GM10266 (cell line): ENCODE results near the gene CNKSR3.

Experiments
- DNase-seq: peaks from one replicate; pipeline ENCODE4 v3.0.0; 2012; ENCODE audit errors: extremely low spot score
- TF ChIP-seq, protein P1 (sequence below): IDR thresholded peaks from 2 replicates; pipeline ENCODE4 v1.5.1; 2012; ENCODE audit warnings: mild to moderate bottlenecking, low read depth; ENCODE audit not compliant: control insufficient read depth, insufficient read depth; ENCODE audit errors: missing control alignments

CNKSR3 gene

DNA sequence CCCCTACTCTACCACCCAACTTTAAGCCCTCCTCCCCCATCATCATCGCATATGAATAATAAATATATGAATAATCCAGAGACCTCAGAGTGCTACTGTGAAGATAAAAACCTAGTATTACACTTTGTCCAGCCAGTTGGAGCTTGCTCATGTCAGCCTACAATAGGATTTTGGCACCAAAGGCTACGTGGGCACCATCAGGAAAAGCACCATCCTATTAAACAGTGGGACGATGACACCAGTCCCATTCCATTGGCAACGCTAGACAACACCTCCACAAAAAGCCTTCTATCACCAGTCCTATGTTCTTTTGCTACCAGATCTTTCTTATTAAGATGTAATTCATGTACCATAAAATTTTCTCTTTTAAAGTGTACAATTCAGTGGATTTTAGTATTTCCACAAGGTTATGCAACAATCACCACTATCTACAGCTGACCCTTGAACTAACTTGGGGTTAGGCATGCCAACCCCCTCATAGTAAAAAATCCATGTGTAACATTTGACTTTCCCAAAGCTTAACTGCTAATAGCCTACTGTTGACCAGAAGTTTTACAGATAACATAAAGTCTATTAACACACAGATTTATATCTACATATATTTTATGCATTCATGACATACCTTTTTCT lies 41.1 kb downstream of the CNKSR3 start:
- no peak for DNase-seq
- TF ChIP-seq, protein P1, sequence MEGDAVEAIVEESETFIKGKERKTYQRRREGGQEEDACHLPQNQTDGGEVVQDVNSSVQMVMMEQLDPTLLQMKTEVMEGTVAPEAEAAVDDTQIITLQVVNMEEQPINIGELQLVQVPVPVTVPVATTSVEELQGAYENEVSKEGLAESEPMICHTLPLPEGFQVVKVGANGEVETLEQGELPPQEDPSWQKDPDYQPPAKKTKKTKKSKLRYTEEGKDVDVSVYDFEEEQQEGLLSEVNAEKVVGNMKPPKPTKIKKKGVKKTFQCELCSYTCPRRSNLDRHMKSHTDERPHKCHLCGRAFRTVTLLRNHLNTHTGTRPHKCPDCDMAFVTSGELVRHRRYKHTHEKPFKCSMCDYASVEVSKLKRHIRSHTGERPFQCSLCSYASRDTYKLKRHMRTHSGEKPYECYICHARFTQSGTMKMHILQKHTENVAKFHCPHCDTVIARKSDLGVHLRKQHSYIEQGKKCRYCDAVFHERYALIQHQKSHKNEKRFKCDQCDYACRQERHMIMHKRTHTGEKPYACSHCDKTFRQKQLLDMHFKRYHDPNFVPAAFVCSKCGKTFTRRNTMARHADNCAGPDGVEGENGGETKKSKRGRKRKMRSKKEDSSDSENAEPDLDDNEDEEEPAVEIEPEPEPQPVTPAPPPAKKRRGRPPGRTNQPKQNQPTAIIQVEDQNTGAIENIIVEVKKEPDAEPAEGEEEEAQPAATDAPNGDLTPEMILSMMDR = no peak

DNA sequence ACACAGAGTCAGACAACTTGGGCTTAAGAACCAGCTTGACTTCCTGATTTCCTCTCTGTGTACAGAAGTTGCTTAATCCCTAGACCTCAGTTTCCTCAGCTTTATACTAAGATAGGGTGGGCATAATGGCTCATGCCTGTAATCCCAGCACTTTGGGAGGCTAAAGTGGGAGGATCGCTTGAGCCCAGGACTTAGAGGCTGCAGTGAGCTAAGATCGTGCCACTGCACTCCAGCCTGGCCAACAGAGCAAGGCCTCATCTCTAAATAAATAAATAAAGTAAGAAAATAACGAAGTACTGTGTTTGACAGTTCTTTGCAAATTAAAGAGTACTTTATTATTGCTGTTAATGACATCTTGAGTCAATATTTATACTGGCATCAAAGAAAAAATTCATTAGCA lies 41.7 kb downstream of the CNKSR3 start:
- no peak for DNase-seq
- TF ChIP-seq, protein P1 = no peak

DNA sequence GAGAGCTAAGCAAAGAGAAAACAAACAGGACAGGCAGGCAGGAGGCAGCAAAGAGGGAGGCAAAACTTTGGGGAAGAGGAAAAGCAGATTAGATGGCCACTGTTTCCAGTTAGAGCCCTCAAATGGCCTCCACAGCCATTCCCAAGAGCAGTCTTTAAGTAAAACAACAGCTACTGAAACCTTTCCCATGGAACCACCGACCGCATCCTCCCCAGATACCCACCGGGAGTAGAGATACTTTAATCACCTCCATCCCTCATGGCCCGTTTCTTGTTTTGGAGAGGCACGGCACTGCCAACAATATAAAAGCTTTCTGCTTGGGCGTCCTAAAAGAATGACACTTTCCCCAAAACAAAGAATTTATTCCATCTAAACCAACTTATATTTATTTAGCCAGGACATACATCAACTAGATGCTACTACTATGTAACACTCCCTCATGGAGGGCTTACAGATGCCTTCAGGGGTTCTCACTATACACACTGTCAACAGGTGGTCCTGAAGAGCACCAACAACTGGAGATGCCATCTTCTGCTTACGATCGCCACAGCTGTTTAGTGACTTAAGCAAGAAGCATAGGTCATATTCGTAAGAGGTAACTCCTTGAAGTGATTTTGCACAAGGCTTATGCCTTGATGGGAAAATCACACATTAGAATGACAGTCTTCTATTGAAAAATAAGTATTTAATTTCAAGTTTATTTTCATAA lies 43.4 kb downstream of the CNKSR3 start:
- TF ChIP-seq, protein P1 = no peak
- no peak for DNase-seq

DNA sequence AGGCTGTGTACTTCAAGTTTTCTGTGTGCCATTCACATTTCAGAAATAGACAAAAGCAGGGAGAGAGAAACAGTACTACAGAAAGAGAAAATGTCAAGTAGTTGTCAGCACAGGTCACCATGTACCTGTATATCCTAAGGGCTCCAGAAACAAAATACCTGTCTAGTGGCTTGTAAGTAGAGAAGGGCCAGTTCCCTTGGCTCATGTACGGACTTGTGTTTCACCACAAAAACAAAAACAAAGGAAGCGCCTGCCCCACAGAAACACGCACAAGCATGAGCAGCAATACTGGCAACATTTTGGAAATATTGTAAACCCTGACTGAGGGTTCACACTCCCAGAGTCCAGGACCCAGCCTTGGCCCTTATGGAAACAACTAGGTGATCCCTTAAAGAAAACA lies 44.3 kb downstream of the CNKSR3 start:
- no peak for DNase-seq
- TF ChIP-seq, protein P1 = no peak

- DNase-seq = no peak
- TF ChIP-seq, protein P1 = no peak
Observed at GRCh38 chr6:154463573-154464419, 46.7 kb downstream of the CNKSR3 start.

DNA sequence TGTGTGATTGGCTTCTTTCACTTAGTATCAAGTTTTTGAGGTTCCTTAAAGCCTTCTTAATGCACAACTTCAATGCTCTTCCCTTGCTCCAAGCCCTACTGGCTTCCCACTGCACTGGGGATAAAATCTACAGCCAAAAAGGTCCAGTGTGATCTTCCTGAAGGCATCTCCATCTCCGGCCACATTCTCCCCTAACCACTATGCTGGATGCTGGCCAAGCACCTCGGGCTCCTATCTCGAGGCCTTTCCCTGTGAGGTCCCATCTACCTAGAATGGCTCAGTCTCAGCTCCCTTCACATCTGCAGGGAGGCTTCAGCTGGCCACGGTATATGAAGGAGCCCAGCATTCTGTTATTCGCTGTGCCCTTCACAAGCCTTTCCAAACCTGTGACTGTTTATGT lies 48.1 kb downstream of the CNKSR3 start:
- no peak for DNase-seq
- TF ChIP-seq, protein P1 = no peak

GRCh38 chr6:154461348-154461747 lies 49.1 kb downstream of the CNKSR3 start:
- TF ChIP-seq, protein P1 = no peak

More at GRCh38 chr6:154461348-154461747, 49.1 kb downstream of the CNKSR3 start:
- DNase-seq = no peak
